GM12864 (cell line): ENCODE data around the gene RNF111.

Experiments used
- DNase-seq: peaks from one replicate; pipeline ENCODE4 v3.0.0-alpha.2; 2011; ENCODE audit warnings: low read depth
- H3K4me3 ChIP-seq: 2 replicates; pipeline ENCODE4 v1.5.1; 2011; ENCODE audit warnings: mild to moderate bottlenecking, low read depth, low read length, control low read depth
- TF ChIP-seq, protein P1 (sequence below): IDR thresholded peaks from 2 replicates; pipeline ENCODE4 v1.5.1; 2011; ENCODE audit warnings: low read depth, mild to moderate bottlenecking, moderate library complexity, low read length, control low read depth, inconsistent platforms; ENCODE audit errors: missing control alignments

Gene RNF111

DNA sequence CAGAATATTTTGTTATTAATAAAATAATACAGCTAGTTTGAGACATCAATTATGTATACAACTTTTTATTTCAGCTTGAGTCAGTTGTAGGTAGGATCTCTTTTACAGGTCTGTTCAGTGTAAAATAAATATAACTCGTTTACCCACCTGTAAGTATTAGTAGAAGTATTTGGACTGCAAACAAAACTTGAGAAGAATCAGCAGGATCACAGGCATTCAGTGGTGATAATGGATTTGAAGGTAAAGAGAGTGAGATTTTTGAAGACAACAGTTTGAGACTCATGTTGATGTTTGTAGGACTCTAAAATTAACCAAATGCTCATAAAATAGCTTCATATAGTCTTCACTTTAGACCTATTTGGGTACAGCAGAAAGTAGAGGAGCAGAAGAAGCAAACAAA lies 82.0 kb downstream of the RNF111 start:
- H3K4me3 ChIP-seq, result no peak overlapping the region
- TF ChIP-seq, protein P1, sequence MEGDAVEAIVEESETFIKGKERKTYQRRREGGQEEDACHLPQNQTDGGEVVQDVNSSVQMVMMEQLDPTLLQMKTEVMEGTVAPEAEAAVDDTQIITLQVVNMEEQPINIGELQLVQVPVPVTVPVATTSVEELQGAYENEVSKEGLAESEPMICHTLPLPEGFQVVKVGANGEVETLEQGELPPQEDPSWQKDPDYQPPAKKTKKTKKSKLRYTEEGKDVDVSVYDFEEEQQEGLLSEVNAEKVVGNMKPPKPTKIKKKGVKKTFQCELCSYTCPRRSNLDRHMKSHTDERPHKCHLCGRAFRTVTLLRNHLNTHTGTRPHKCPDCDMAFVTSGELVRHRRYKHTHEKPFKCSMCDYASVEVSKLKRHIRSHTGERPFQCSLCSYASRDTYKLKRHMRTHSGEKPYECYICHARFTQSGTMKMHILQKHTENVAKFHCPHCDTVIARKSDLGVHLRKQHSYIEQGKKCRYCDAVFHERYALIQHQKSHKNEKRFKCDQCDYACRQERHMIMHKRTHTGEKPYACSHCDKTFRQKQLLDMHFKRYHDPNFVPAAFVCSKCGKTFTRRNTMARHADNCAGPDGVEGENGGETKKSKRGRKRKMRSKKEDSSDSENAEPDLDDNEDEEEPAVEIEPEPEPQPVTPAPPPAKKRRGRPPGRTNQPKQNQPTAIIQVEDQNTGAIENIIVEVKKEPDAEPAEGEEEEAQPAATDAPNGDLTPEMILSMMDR, result no peak
- DNase-seq, result no peak

DNA sequence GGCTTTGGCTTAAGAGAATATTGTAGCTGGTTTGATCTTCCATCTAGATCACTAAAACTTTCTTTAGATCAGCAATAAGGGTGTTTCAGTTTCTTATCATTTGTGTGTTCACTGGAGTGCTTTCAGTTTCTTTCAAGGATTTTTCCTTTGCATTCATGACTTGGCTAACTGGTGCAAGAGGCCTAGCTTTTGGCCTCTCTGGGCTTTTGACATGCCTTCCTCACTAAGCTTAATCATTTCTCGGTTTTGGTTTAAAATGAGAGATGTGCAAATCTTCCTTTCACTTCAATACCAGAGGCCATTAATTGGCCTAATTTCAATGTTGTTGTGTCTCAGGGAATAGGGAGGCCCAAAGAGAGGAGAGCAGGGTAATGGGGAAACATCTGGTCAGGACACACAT lies 87.1 kb downstream of the RNF111 start:
- TF ChIP-seq, protein P1, result no peak
- no peak overlapping the region for H3K4me3 ChIP-seq
- no peak for DNase-seq

DNA sequence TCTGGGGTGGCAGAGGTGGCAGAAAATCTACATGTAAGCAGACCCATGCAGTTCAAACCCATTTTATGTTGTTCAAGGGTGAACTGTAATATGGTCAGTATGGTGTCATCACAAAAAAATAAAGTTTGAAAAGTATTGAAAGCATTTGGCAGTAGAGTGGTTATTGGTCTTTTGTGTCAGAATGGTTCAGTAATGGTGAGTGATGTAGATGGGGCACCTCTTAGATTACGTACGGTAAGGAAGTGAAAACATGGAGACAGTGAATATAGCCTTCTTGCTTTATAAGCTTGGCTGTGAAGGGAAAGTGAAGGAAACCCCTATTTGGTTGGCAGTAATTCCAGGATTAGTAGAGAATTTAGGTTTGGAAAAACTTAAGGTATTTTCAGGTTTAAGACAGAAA lies 100.3 kb downstream of the RNF111 start:
- no peak for DNase-seq
- TF ChIP-seq, protein P1, result no peak
- no peak overlapping the region for H3K4me3 ChIP-seq

DNA sequence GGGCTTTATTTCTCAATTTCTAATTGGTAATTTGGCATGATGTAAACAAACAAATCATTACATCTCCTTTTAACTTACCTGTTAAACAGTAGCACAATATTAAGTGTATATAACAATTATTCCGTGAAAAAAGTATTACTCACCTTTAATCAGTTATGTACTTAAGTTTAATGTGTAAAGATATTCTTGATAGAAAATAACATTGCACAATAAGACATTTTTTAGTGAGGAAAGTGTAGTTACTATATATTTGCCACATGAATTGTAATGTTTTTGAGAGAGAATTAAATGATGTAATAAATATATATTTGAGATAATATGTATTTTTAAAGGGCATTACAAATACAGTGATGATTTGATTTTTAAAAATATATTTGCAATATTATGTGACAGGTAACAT lies 106.6 kb downstream of the RNF111 start:
- DNase-seq, result no peak
- TF ChIP-seq, protein P1, result no peak
- no peak overlapping the region for H3K4me3 ChIP-seq

DNA sequence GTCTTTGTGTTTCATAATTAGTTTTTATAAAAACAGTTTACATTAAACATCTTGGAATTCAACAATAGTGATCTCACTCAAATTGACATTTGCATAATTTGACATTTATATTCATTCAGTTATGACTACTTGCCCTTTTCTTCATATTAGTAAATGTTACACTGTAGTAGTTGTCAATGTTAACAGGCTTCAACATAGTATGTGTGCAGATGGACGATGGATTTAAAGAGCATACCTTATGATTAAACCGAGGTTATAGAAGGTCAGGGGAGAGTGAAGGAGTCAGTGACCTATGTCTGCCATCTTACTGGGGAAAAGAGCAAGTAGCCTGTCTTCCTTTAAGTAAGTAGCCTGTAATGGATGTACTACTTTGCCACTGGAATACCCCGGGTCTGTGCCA lies 109.0 kb downstream of the RNF111 start:
- DNase-seq, result no peak
- no peak overlapping the region for H3K4me3 ChIP-seq
- TF ChIP-seq, protein P1, result no peak

DNA sequence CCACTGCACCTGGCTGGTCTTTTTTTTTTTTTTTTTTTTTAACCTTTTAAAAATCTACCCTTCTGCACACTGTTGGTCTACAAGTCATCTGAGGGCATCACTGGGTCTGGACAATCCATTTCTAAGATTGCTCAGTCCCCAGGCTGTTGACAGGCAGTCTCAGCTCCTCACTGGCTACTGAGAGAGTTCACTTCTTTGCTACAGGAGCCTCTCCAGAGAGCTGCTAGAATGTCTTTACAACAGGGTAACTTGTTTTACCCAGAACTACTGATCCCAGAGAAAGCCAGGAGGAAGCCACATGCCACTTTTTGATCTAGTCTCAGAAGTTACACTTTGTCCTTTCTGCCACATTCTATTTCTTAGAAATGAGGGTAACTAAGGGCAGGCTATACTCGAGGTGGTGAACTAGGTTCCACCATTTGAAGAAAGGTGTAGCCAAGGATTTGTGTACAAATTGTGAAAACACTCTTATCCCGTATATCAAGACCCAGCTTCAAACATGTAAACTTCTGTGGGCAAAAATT lies 111.8 kb downstream of the RNF111 start:
- TF ChIP-seq, protein P1, result no peak
- no peak overlapping the region for H3K4me3 ChIP-seq
- no peak for DNase-seq

DNA sequence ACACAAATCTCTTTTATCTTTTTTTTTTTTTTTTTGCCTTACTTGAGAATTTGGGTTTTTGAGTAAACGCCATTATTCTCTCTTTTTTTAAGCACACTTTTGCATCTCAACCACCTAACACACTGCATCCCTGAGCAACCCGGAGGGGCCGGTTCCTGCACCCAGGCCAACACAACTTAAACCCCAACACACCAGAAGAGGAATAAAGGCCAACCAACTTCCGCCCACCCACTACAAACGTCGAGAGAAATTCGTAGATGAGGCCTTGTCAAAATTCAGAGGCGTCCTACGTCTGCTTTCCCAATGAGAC lies 117.1 kb downstream of the RNF111 start:
- TF ChIP-seq, protein P1, result no peak
- no peak for DNase-seq

More for the DNA sequence above, 117.1 kb downstream of the RNF111 start:
- H3K4me3 ChIP-seq, result peak overlapping the region; percentile 93
